ENCODE data around the gene LRP8. TPM values are rescaled to one million over a fixed set of nuclear protein-coding genes. Genes with fewer than 3 reads are reported as not detected.

The LRP8 gene
- total and polyA plus RNA-seq, 9 of the 15 experiments (the other 6 are each of a cell fraction or from before 2014, with no cell fraction given): 7.1 to 56.1 (median 31.3) TPM

GRCh38 chr1:53285546-53285945 is 42.3 kb downstream of the LRP8 start:
- DNase-seq (ENCODE audit: extremely low read depth in 1 of 4, low spot score in 3 of 4) (no peak), ATAC-seq (no peak), FAIRE-seq (no peak)
- no peaks in the 10 kb centered on the region for H3K9me1 ChIP-seq (ENCODE audit: control insufficient read depth, insufficient read depth, low read length)
- H3K4me1 ChIP-seq (replicated peaks in 1 of 2; ENCODE audit: control insufficient read depth in 2 of 2, insufficient read depth in 2 of 2, low read length in 2 of 2): peaks cover 2 to 4% of the 10 kb centered on the region in 2 experiments; a peak in 3 of 5 replicates
- ChIA-PET CTCF (ENCODE audit: low intra/inter-chr PET ratio) (interaction anchor here (0.7 kb wide), 1 partner anchor 108 kb away, joined by 3 read pairs; no protein-coding TSS in a partner anchor), POLR2A (interaction anchor here (0.6 to 1.2 kb wide), 2 partner anchors 28 to 130 kb away, joined by 4 read pairs; no protein-coding TSS in a partner anchor)
- H2AFZ ChIP-seq (ENCODE audit: low read depth, low read length): no peak overlapping the region
- H3K36me3 ChIP-seq (ENCODE audit: control insufficient read depth, insufficient read depth, low read length): peaks cover 89% of the 10 kb centered on the region; the same call in 2 of the 3 replicates
- H3K9ac ChIP-seq (ENCODE audit: insufficient read depth in 1 of 2, low read depth in 2 of 2, low read length in 2 of 2): no peak overlapping the region
- no peak overlapping the region for H3K4me3 ChIP-seq
- no peaks in the 10 kb centered on the region for H3K79me2 ChIP-seq (ENCODE audit: control insufficient read depth, insufficient read depth, low read length)
- in situ Hi-C loops (cut with MboI): no loop called here
- BruUV-seq (replicated peaks): no TSS peak
- no peak overlapping the region for H3K4me2 ChIP-seq (ENCODE audit: insufficient read depth, low read length)
- no peaks in the 10 kb centered on the region for H3K9me3 ChIP-seq (replicated peaks; ENCODE audit: control insufficient read depth, insufficient read depth, low read depth, low read length)
- intact Hi-C loops (cut with micrococcal nuclease): no loop called here
- H3K27ac ChIP-seq (ENCODE audit: extremely low read depth, low read depth, low read length): no peak overlapping the region
- 0 out of 2 replicates have a peak, but pooled peaks cover 4% of the 10 kb centered on the region for H4K20me1 ChIP-seq (replicated peaks; ENCODE audit: control insufficient read depth, insufficient read depth, low read length)
- TF ChIP-seq ARHGAP35 (IDR thresholded peaks at IDR 0.05; ENCODE audit: partially characterized antibody): no peak
- TF ChIP-seq, protein P1, sequence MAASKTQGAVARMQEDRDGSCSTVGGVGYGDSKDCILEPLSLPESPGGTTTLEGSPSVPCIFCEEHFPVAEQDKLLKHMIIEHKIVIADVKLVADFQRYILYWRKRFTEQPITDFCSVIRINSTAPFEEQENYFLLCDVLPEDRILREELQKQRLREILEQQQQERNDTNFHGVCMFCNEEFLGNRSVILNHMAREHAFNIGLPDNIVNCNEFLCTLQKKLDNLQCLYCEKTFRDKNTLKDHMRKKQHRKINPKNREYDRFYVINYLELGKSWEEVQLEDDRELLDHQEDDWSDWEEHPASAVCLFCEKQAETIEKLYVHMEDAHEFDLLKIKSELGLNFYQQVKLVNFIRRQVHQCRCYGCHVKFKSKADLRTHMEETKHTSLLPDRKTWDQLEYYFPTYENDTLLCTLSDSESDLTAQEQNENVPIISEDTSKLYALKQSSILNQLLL (CRISPR knock-in tag; IDR thresholded peaks at IDR 0.05; ENCODE audit: borderline replicate concordance): no peak
- TF ChIP-seq ZNF436 (CRISPR knock-in tag; IDR thresholded peaks at IDR 0.05): no peak
- TF ChIP-seq ZNF77 (CRISPR knock-in tag; IDR thresholded peaks at IDR 0.05): no peak
- WGBS (ENCODE audit: insufficient coverage, low coverage, missing lambda C conversion rate): 89% methylated on average over 5 of the region's 5 CpGs
- no peaks in the 10 kb centered on the region for H3K27me3 ChIP-seq (ENCODE audit: control insufficient read depth in 2 of 2, insufficient read depth in 2 of 2, low read length in 2 of 2)

Measured in K562 (cell line).